Measurements from ENCODE around the gene PTPRZ1. TPM values are rescaled to one million over a fixed set of nuclear protein-coding genes. Genes with fewer than 3 reads are reported as not detected.

PTPRZ1 gene
- total and polyA plus RNA-seq, 2 donors (not counting 1 experiment from before 2014, with no cell fraction given) = not detected

DNA sequence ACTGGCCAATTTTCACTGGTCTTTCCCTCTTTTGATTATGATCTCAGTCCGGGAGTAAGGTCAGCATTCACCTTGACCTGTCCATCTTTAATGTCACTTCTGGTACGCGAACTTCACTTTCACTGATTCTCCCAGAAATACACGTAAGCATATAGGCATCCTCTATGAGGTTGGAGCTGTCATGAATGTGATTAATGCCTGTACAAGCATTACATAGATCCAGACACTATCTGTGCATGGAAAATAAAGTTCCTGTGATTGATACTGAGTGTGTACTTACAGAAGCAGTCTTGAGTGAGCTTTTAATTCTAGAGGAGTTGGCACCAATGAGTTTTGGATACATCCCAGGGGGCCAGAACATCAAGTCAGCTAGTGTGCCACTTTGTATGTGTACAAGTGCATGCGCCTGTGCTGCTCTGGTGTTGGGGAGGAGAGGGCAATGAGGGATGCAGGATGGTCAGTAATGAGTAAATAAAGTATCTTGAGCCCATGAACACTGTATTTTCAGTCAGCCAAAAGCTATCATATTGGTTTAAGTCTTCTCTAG is 6.0 kb downstream of the PTPRZ1 start:
- intact Hi-C loops (cut with micrococcal nuclease) = no loop called here

DNA sequence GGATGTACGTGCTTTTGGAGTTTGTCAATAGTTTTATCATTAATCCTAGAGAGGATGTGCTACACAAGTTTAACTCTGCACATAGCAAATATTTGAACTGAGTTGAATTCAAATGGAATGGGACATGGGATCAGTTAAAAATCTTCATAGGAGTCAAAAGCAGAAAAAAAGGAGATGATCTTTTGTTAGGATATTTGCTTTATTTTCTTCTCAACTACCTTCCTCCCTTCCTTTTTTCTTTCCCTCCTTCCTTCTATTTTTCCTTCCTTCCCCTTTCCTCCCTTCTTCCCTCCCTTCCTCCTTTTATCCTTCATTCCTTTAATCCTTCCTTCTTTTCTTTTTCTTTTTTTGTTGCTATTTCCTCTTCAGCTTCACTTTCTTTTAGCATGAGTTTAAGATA is 6.6 kb downstream of the PTPRZ1 start:
- peaks cover 30% of the 10 kb centered on the region for H3K27me3 Mint-ChIP-seq
- no peaks in the 10 kb centered on the region for H3K36me3 ChIP-seq (replicated peaks in 1 of 2; ENCODE audit: control extremely low read depth in 1 of 2, control insufficient read depth in 1 of 2, extremely low read depth in 1 of 2, insufficient read depth in 2 of 2, low read length in 1 of 2)
- H3K4me2 ChIP-seq (replicated peaks; ENCODE audit: low read depth, low read length, poor library complexity, severe bottlenecking) = no peak overlapping the region
- POLR2A ChIA-PET = no interaction called here
- TF ChIP-seq, protein P1, sequence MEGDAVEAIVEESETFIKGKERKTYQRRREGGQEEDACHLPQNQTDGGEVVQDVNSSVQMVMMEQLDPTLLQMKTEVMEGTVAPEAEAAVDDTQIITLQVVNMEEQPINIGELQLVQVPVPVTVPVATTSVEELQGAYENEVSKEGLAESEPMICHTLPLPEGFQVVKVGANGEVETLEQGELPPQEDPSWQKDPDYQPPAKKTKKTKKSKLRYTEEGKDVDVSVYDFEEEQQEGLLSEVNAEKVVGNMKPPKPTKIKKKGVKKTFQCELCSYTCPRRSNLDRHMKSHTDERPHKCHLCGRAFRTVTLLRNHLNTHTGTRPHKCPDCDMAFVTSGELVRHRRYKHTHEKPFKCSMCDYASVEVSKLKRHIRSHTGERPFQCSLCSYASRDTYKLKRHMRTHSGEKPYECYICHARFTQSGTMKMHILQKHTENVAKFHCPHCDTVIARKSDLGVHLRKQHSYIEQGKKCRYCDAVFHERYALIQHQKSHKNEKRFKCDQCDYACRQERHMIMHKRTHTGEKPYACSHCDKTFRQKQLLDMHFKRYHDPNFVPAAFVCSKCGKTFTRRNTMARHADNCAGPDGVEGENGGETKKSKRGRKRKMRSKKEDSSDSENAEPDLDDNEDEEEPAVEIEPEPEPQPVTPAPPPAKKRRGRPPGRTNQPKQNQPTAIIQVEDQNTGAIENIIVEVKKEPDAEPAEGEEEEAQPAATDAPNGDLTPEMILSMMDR (IDR thresholded peaks at IDR 0.05) = peak; percentile 1
- no peak for TF ChIP-seq EZH2 (IDR thresholded peaks at IDR 0.05; ENCODE audit: borderline replicate concordance, insufficient read depth, low read depth, low read length, poor library complexity, severe bottlenecking)
- no peaks in the 10 kb centered on the region for H3K4me1 Mint-ChIP-seq
- no peaks in the 10 kb centered on the region for H3K79me2 ChIP-seq (ENCODE audit: control insufficient read depth, insufficient read depth, low read length)
- no peak overlapping the region for H3K4me3 ChIP-seq (ENCODE audit: control extremely low read depth in 1 of 5, extremely low read depth in 1 of 5, insufficient read depth in 1 of 5, low read depth in 2 of 5, low read length in 4 of 5)
- no peak overlapping the region for H3K27ac Mint-ChIP-seq
- DNase-seq = no peak
- H3K9me3 Mint-ChIP-seq (ENCODE audit: insufficient read depth) = no peaks in the 10 kb centered on the region
- H3K4me3 Mint-ChIP-seq = no peak overlapping the region
- H2AFZ ChIP-seq (ENCODE audit: insufficient read depth, low read depth, low read length, poor library complexity, severe bottlenecking) = no peak overlapping the region
- peaks cover 0 to 4% (median 3%) of the 10 kb centered on the region in 4 experiments for H3K27me3 ChIP-seq (replicated peaks in 1 of 4; ENCODE audit: control extremely low read depth in 1 of 4, control insufficient read depth in 3 of 4, insufficient read depth in 4 of 4, low read length in 3 of 4)
- intact Hi-C loops (cut with micrococcal nuclease) = no loop called here
- H3K9ac ChIP-seq (ENCODE audit: low read length) = no peak overlapping the region
- CTCF ChIA-PET = no interaction called here
- H3K27ac ChIP-seq (ENCODE audit: low read length in 2 of 2) = no peak overlapping the region
- no peaks in the 10 kb centered on the region for H4K20me1 ChIP-seq (ENCODE audit: control insufficient read depth, insufficient read depth, low read length, poor library complexity, severe bottlenecking)
- ATAC-seq (ENCODE audit: low read depth) = no peak
- H3K9me3 ChIP-seq (ENCODE audit: control extremely low read depth in 1 of 3, control insufficient read depth in 2 of 3, insufficient read depth in 1 of 3, low read length in 2 of 3) = no peaks in the 10 kb centered on the region
- no peaks in the 10 kb centered on the region for H3K4me1 ChIP-seq (ENCODE audit: control insufficient read depth in 2 of 2, insufficient read depth in 2 of 2, low read length in 2 of 2)
- WGBS (ENCODE audit: insufficient coverage) = no CpG with 5 or more reads among the region's 1 CpG

More for the DNA sequence above, 6.0 kb downstream of the PTPRZ1 start:
- Histone ChIP-seq H3K9ac (ENCODE audit: low read length) (no peak overlapping the region), H4K20me1 (ENCODE audit: control insufficient read depth, insufficient read depth, low read length, poor library complexity, severe bottlenecking) (no peaks in the 10 kb centered on the region), H3K27ac (ENCODE audit: low read length in 2 of 2) (no peak overlapping the region), H3K4me3 (ENCODE audit: control extremely low read depth in 1 of 5, extremely low read depth in 1 of 5, insufficient read depth in 1 of 5, low read depth in 2 of 5, low read length in 4 of 5) (no peak overlapping the region), H3K4me2 (replicated peaks; ENCODE audit: low read depth, low read length, poor library complexity, severe bottlenecking) (no peak overlapping the region), H3K79me2 (ENCODE audit: control insufficient read depth, insufficient read depth, low read length) (no peaks in the 10 kb centered on the region), H2AFZ (ENCODE audit: insufficient read depth, low read depth, low read length, poor library complexity, severe bottlenecking) (no peak overlapping the region), H3K4me1 (ENCODE audit: control insufficient read depth in 2 of 2, insufficient read depth in 2 of 2, low read length in 2 of 2) (no peaks in the 10 kb centered on the region), H3K27me3 (replicated peaks in 1 of 4; ENCODE audit: control extremely low read depth in 1 of 4, control insufficient read depth in 3 of 4, insufficient read depth in 4 of 4, low read length in 3 of 4) (peaks cover 0 to 4% (median 4%) of the 10 kb centered on the region in 4 experiments), H3K36me3 (replicated peaks in 1 of 2; ENCODE audit: control extremely low read depth in 1 of 2, control insufficient read depth in 1 of 2, extremely low read depth in 1 of 2, insufficient read depth in 2 of 2, low read length in 1 of 2) (no peaks in the 10 kb centered on the region), H3K9me3 (ENCODE audit: control extremely low read depth in 1 of 3, control insufficient read depth in 2 of 3, insufficient read depth in 1 of 3, low read length in 2 of 3) (no peaks in the 10 kb centered on the region)
- Mint-ChIP-seq H3K27ac (no peak overlapping the region), H3K9me3 (ENCODE audit: insufficient read depth) (no peaks in the 10 kb centered on the region), H3K4me3 (no peak overlapping the region), H3K27me3 (peaks cover 32% of the 10 kb centered on the region), H3K4me1 (no peaks in the 10 kb centered on the region)
- ChIA-PET POLR2A (no interaction called here), CTCF (no interaction called here)
- 88% methylated on average over 2 of the region's 5 CpGs for WGBS (ENCODE audit: insufficient coverage)
- TF ChIP-seq, protein P1 (IDR thresholded peaks at IDR 0.05) = peak; percentile 3
- TF ChIP-seq EZH2 (IDR thresholded peaks at IDR 0.05; ENCODE audit: borderline replicate concordance, insufficient read depth, low read depth, low read length, poor library complexity, severe bottlenecking) = no peak
- no peak for ATAC-seq (ENCODE audit: low read depth)
- no peak for DNase-seq

All from B cell (primary cell).